A673 (cell line): ENCODE data around the gene GPRC5C.

ENCODE experiments used
- EZH2 ChIP-seq: fragments of 200-600 bp; sonication (generic); IDR thresholded peaks from 2 replicates; pipeline ENCODE4 v1.6.1; 2017; ENCODE audit warnings: borderline replicate concordance, low read depth, mild to moderate bottlenecking, mixed read lengths, antibody characterized with exemption, low read length; ENCODE audit not compliant: poor library complexity, severe bottlenecking
- TF ChIP-seq, protein P1 (sequence below): fragments of 300-800, 200-600 bp; sonication (generic); conservative IDR thresholded peaks from 2 replicates; pipeline ENCODE4 v1.5.1; 2017; ENCODE audit warnings: low read depth, mild to moderate bottlenecking, antibody characterized with exemption, low read length, moderate library complexity, mixed read lengths

DNA sequence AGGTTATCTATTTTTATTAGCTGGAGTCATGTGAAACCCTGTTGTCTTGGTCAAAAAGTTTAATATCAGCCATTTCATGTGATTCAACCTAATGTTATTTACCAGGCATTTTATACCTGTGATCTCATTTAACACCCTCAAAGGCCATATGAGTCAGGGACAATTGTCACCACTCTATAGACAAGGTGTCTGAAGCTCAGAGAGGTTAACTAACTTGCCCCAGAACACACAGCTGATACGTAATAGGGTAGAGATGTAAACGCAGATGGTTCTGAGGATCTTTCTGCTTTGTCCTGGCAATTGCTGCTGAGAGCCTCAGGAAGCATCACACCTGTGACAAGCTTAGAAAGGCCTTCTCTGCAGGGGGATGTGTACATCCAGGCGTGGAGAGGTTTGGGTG, 39.5 kb downstream of the GPRC5C start:
- TF ChIP-seq, protein P1, sequence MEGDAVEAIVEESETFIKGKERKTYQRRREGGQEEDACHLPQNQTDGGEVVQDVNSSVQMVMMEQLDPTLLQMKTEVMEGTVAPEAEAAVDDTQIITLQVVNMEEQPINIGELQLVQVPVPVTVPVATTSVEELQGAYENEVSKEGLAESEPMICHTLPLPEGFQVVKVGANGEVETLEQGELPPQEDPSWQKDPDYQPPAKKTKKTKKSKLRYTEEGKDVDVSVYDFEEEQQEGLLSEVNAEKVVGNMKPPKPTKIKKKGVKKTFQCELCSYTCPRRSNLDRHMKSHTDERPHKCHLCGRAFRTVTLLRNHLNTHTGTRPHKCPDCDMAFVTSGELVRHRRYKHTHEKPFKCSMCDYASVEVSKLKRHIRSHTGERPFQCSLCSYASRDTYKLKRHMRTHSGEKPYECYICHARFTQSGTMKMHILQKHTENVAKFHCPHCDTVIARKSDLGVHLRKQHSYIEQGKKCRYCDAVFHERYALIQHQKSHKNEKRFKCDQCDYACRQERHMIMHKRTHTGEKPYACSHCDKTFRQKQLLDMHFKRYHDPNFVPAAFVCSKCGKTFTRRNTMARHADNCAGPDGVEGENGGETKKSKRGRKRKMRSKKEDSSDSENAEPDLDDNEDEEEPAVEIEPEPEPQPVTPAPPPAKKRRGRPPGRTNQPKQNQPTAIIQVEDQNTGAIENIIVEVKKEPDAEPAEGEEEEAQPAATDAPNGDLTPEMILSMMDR = no peak
- TF ChIP-seq EZH2 = no peak
